ENCODE measurements around the gene BMPER. TPM values are rescaled to one million over a fixed set of nuclear protein-coding genes. Genes with fewer than 3 reads are reported as not detected.

BMPER gene
- total RNA-seq, 1 experiment from 2014 or later = not detected

DNA sequence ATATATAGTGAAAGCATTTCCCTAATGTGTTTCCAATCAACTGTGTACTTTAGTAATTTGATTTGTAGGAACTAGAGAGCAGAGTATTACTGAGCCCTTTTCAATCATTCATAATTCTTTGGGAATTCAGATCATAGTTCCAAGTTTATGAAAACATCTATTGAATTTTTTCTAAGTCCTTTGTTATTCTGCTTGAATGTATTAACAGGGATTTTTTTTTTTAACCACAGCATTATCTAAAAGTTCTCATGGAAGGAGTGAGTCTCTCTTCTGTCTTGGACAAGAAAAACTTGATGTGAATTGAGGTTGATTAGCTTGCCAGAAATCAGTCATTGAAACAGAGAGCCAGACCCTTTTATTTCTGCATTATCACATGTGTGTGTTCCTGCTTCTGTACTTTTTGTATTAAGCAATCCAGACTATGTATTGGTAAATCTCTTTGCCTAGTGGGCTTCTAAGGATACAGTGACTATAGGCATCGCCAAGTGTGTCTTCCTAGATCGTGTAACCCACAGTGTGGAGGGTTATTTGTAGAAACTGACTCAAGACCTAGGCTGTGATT lies 59.9 kb downstream of the BMPER start:
- CTCF ChIA-PET = no interaction called here
- no TSS peak for BruUV-seq (replicated peaks)
- in situ Hi-C loops (cut with HindIII; ENCODE audit: low pct_unique_long_range_greater_than_20kb, low sequenced_read_pairs) (no loop called here), intact Hi-C loops (cut with micrococcal nuclease; ENCODE audit: unreplicated experiment) (no loop called here)
- no peak overlapping the region for H3K27ac ChIP-seq (ENCODE audit: low read length)
- DNase-seq (ENCODE audit: low read depth, low spot score) (no peak), ATAC-seq (no peak)
- H3K4me1 ChIP-seq (ENCODE audit: control insufficient read depth, insufficient read depth, low read length) = no peaks in the 10 kb centered on the region
- no peak overlapping the region for H3K4me3 ChIP-seq (ENCODE audit: low read depth in 2 of 2, low read length in 2 of 2)
- no peaks in the 10 kb centered on the region for H3K36me3 ChIP-seq (ENCODE audit: control insufficient read depth, insufficient read depth, low read length)
- TF ChIP-seq, protein P1, sequence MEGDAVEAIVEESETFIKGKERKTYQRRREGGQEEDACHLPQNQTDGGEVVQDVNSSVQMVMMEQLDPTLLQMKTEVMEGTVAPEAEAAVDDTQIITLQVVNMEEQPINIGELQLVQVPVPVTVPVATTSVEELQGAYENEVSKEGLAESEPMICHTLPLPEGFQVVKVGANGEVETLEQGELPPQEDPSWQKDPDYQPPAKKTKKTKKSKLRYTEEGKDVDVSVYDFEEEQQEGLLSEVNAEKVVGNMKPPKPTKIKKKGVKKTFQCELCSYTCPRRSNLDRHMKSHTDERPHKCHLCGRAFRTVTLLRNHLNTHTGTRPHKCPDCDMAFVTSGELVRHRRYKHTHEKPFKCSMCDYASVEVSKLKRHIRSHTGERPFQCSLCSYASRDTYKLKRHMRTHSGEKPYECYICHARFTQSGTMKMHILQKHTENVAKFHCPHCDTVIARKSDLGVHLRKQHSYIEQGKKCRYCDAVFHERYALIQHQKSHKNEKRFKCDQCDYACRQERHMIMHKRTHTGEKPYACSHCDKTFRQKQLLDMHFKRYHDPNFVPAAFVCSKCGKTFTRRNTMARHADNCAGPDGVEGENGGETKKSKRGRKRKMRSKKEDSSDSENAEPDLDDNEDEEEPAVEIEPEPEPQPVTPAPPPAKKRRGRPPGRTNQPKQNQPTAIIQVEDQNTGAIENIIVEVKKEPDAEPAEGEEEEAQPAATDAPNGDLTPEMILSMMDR (IDR thresholded peaks at IDR 0.05) = no peak
- TF ChIP-seq POLR2AphosphoS5 (IDR thresholded peaks at IDR 0.05; ENCODE audit: low read depth, low read length) = no peak
- TF ChIP-seq, protein P2, sequence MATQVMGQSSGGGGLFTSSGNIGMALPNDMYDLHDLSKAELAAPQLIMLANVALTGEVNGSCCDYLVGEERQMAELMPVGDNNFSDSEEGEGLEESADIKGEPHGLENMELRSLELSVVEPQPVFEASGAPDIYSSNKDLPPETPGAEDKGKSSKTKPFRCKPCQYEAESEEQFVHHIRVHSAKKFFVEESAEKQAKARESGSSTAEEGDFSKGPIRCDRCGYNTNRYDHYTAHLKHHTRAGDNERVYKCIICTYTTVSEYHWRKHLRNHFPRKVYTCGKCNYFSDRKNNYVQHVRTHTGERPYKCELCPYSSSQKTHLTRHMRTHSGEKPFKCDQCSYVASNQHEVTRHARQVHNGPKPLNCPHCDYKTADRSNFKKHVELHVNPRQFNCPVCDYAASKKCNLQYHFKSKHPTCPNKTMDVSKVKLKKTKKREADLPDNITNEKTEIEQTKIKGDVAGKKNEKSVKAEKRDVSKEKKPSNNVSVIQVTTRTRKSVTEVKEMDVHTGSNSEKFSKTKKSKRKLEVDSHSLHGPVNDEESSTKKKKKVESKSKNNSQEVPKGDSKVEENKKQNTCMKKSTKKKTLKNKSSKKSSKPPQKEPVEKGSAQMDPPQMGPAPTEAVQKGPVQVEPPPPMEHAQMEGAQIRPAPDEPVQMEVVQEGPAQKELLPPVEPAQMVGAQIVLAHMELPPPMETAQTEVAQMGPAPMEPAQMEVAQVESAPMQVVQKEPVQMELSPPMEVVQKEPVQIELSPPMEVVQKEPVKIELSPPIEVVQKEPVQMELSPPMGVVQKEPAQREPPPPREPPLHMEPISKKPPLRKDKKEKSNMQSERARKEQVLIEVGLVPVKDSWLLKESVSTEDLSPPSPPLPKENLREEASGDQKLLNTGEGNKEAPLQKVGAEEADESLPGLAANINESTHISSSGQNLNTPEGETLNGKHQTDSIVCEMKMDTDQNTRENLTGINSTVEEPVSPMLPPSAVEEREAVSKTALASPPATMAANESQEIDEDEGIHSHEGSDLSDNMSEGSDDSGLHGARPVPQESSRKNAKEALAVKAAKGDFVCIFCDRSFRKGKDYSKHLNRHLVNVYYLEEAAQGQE (IDR thresholded peaks at IDR 0.05; ENCODE audit: insufficient read depth in 1 of 2, low read depth in 2 of 2, low read length in 1 of 2) = no peak
- no peak for TF ChIP-seq TCF7L2 (IDR thresholded peaks at IDR 0.05; ENCODE audit: low read depth, low read length)
- no peak for TF ChIP-seq SIN3A (IDR thresholded peaks at IDR 0.05; ENCODE audit: borderline replicate concordance, insufficient read depth, low read depth, low read length)
- no peaks in the 10 kb centered on the region for H3K27me3 ChIP-seq (ENCODE audit: control insufficient read depth, insufficient read depth, low read length)
- POLR2A ChIA-PET = no interaction called here
- no peaks in the 10 kb centered on the region for H3K9me3 ChIP-seq (ENCODE audit: control insufficient read depth, insufficient read depth, low read depth, low read length)

DNA sequence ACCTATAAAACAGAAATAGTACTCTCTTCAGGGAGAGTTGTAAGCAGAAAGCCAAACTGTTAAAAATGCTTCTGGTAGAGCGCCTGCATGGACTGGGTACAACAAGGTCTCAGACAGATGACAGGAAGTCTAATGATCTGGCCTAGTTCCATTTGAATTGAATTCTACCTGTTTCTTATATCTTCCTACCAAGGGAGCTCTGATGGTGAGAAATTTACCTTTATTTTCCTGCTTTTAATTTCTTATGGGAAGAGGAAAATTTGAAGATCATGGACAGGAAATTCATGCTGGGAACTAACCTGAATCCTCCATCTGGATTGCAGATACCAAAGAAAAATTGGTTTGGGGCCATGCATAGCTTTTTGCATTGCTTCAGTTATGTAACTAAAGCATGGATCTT lies 63.3 kb downstream of the BMPER start:
- H3K27ac ChIP-seq (ENCODE audit: low read length) = no peak overlapping the region
- intact Hi-C loops (cut with micrococcal nuclease; ENCODE audit: unreplicated experiment) = no loop called here
- no peaks in the 10 kb centered on the region for H3K27me3 ChIP-seq (ENCODE audit: control insufficient read depth, insufficient read depth, low read length)
- H3K36me3 ChIP-seq (ENCODE audit: control insufficient read depth, insufficient read depth, low read length) = no peaks in the 10 kb centered on the region
- POLR2A ChIA-PET = no interaction called here
- ATAC-seq (no peak), DNase-seq (ENCODE audit: low read depth, low spot score) (no peak)
- TF ChIP-seq, protein P2 (IDR thresholded peaks at IDR 0.05; ENCODE audit: insufficient read depth in 1 of 2, low read depth in 2 of 2, low read length in 1 of 2) = no peak
- TF ChIP-seq POLR2AphosphoS5 (IDR thresholded peaks at IDR 0.05; ENCODE audit: low read depth, low read length) (no peak), SIN3A (IDR thresholded peaks at IDR 0.05; ENCODE audit: borderline replicate concordance, insufficient read depth, low read depth, low read length) (no peak), TCF7L2 (IDR thresholded peaks at IDR 0.05; ENCODE audit: low read depth, low read length) (no peak)
- TF ChIP-seq, protein P1 (IDR thresholded peaks at IDR 0.05) = no peak; the same call in 1 of the 2 replicates
- H3K4me1 ChIP-seq (ENCODE audit: control insufficient read depth, insufficient read depth, low read length) = no peaks in the 10 kb centered on the region
- in situ Hi-C loops (cut with HindIII; ENCODE audit: low pct_unique_long_range_greater_than_20kb, low sequenced_read_pairs) = no loop called here
- CTCF ChIA-PET = no interaction called here
- no TSS peak for BruUV-seq (replicated peaks)
- no peak overlapping the region for H3K4me3 ChIP-seq (ENCODE audit: low read depth in 2 of 2, low read length in 2 of 2)
- H3K9me3 ChIP-seq (ENCODE audit: control insufficient read depth, insufficient read depth, low read depth, low read length) = no peaks in the 10 kb centered on the region
